Hepatocyte (in vitro differentiated cells): ENCODE measurements around the gene AFTPH. TPM values are rescaled to one million over a fixed set of nuclear protein-coding genes. Genes with fewer than 3 reads are reported as not detected.

Experiments used
- DNase-seq: peaks from one replicate; pipeline ENCODE4 v3.0.0-alpha.2; 2016; ENCODE audit warnings: low spot score
- H2AFZ ChIP-seq: fragments of 200-600 bp; sonication (generic); 2 replicates; pipeline ENCODE4 v1.6.0; 2016; ENCODE audit warnings: antibody characterized with exemption, mild to moderate bottlenecking
- H3K27ac ChIP-seq: fragments of 200-600 bp; sonication (generic); 2 replicates; pipeline ENCODE4 v1.5.1; 2016; ENCODE audit warnings: mild to moderate bottlenecking
- H3K27me3 ChIP-seq: fragments of 200-600 bp; sonication (generic); 2 replicates; pipeline ENCODE4 v1.6.1; 2016
- H3K36me3 ChIP-seq: fragments of 200-600 bp; sonication (generic); replicated peaks from 2 replicates; pipeline ENCODE4 v1.5.1; 2016; ENCODE audit warnings: low read depth; ENCODE audit not compliant: insufficient read depth
- H3K4me1 ChIP-seq: fragments of 200-600 bp; sonication (generic); 2 replicates; pipeline ENCODE4 v1.5.1; 2016; ENCODE audit warnings: mild to moderate bottlenecking, moderate library complexity; ENCODE audit not compliant: insufficient read depth
- H3K4me2 ChIP-seq: fragments of 200-600 bp; sonication (generic); 2 replicates; pipeline ENCODE4 v1.6.0; 2016
- H3K4me3 ChIP-seq: fragments of 200-600 bp; sonication (generic); 2 replicates; pipeline ENCODE4 v1.5.1; 2016; ENCODE audit warnings: mild to moderate bottlenecking
- H3K79me2 ChIP-seq: fragments of 200-600 bp; sonication (generic); 2 replicates; pipeline ENCODE4 v1.6.0; 2017; ENCODE audit warnings: mild to moderate bottlenecking
- H3K9me2 ChIP-seq: fragments of 200-600 bp; sonication (generic); replicated peaks from 2 replicates; pipeline ENCODE4 v1.6.0; 2017; ENCODE audit warnings: mild to moderate bottlenecking; ENCODE audit not compliant: insufficient read depth
- H3K9me3 ChIP-seq: fragments of 200-600 bp; sonication (generic); 2 replicates; pipeline ENCODE4 v1.5.1; 2016; ENCODE audit warnings: low read depth, mild to moderate bottlenecking
- H4K20me1 ChIP-seq: fragments of 200-600 bp; sonication (generic); 2 replicates; pipeline ENCODE4 v1.6.0; 2016; ENCODE audit warnings: mild to moderate bottlenecking; ENCODE audit not compliant: insufficient read depth, poor library complexity, severe bottlenecking
- CTCF ChIP-seq: fragments of 200-600 bp; sonication (generic); IDR thresholded peaks from 2 replicates; pipeline ENCODE4 v1.5.1; 2016; ENCODE audit warnings: antibody characterized with exemption, mild to moderate bottlenecking; ENCODE audit not compliant: poor library complexity
- EZH2 ChIP-seq: fragments of 200-600 bp; sonication (generic); IDR thresholded peaks from 2 replicates; pipeline ENCODE4 v1.6.1; 2016; ENCODE audit warnings: antibody characterized with exemption, mild to moderate bottlenecking, borderline replicate concordance
- EZH2phosphoT487 ChIP-seq: fragments of 200-600 bp; sonication (generic); IDR thresholded peaks from one replicate; pipeline ENCODE4 v1.6.1; 2018; ENCODE audit warnings: antibody characterized with exemption, mild to moderate bottlenecking, low read depth, moderate library complexity; ENCODE audit not compliant: unreplicated experiment, severe bottlenecking
- WGBS: methylation state at CpG from one replicate; pipeline ENCODE4 v1.1.6; 2016; ENCODE audit warnings: low lambda C conversion rate; ENCODE audit errors: missing lambda C conversion rate; 5-methylcytosine and 5-hydroxymethylcytosine counted together
- polyA plus RNA-seq: library from polyadenylated mRNA; unstranded; fragments of >200 nt; fragmentation: Nextera tagmentation; extraction: Ambion mirVana; gene quantifications from 2 replicates; pipeline ENCODE4 v1.2.1, GENCODE V29; 2016
- total RNA-seq: library from RNA; depleted of rRNA; stranded (reverse); fragments of >200 nt; gene quantifications from 2 replicates; pipeline ENCODE4 v1.2.3, GENCODE V29; 2014

The AFTPH gene
- total and polyA plus RNA-seq, 2 experiments from 2014 or later = 11.8 to 50.9 TPM

GRCh38 chr2:64622443-64623241, 98.5 kb downstream of the AFTPH start:
- DNase-seq = no peak
- Histone ChIP-seq H3K27me3 (no peaks in the 10 kb centered on the region), H3K27ac (no peak overlapping the region), H3K4me1 (peaks cover 12% of the 10 kb centered on the region), H3K9me2 (no peaks in the 10 kb centered on the region), H4K20me1 (no peaks in the 10 kb centered on the region), H3K4me2 (no peak overlapping the region), H3K4me3 (no peak overlapping the region), H3K79me2 (no peaks in the 10 kb centered on the region), H2AFZ (no peak overlapping the region), H3K36me3 (no peaks in the 10 kb centered on the region), H3K9me3 (no peaks in the 10 kb centered on the region)
- 80% methylated on average over 13 of the region's 13 CpGs for WGBS
- no peak for TF ChIP-seq CTCF

DNA sequence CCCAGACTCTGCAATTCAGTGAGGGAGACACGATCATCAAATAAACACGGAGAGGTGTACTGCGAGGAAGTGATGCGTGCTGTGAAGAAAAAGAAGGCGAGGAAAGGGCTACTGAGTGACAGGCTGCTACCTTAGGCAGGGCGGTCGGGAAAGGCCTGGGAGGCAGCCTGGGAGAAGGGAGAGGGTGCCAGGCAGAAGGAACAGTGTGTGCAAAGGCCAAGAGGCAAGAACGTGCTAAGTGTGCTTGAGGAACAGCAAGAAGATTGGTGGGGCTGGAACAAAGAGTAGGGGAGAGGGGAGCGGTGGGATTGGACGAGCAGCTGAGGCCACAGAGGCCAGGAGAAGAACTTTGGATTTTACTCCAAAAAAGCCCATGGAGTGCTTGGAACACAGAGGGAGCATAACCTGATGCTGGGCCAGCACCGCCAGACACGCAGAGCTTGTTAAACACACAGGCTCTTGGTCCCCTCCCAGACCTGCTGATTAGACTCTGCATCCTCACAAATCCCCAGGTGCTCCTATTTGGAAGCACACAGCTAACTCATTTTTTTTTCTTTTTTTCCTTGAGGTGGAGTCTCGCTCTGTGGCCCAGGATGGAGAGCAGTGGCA, 99.2 kb downstream of the AFTPH start:
- H3K79me2 ChIP-seq = no peaks in the 10 kb centered on the region
- H3K36me3 ChIP-seq = no peaks in the 10 kb centered on the region
- 79% methylated on average over 13 of the region's 13 CpGs for whole genome bisulfite sequencing
- DNase-seq = no peak
- no peaks in the 10 kb centered on the region for H4K20me1 ChIP-seq
- no peak overlapping the region for H3K27ac ChIP-seq
- peaks cover 7% of the 10 kb centered on the region for H3K4me1 ChIP-seq
- H3K9me3 ChIP-seq = no peaks in the 10 kb centered on the region
- no peak overlapping the region for H2AFZ ChIP-seq
- no peak for TF ChIP-seq EZH2phosphoT487
- TF ChIP-seq EZH2 = no peak
- no peak for TF ChIP-seq CTCF
- no peaks in the 10 kb centered on the region for H3K27me3 ChIP-seq
- no peaks in the 10 kb centered on the region for H3K9me2 ChIP-seq
- H3K4me3 ChIP-seq = no peak overlapping the region
- no peak overlapping the region for H3K4me2 ChIP-seq

GRCh38 chr2:64624108-64624610, 100.0 kb downstream of the AFTPH start:
- H3K27me3 ChIP-seq = no peaks in the 10 kb centered on the region
- no peak overlapping the region for H3K27ac ChIP-seq
- no peak overlapping the region for H3K4me3 ChIP-seq
- no peak overlapping the region for H3K4me2 ChIP-seq
- no peaks in the 10 kb centered on the region for H3K9me2 ChIP-seq
- H2AFZ ChIP-seq = no peak overlapping the region
- TF ChIP-seq CTCF = no peak
- no peak for TF ChIP-seq EZH2
- TF ChIP-seq EZH2phosphoT487 = no peak
- H3K9me3 ChIP-seq = no peaks in the 10 kb centered on the region
- DNase-seq = no peak
- no peaks in the 10 kb centered on the region for H3K79me2 ChIP-seq
- H3K4me1 ChIP-seq = peaks cover 7% of the 10 kb centered on the region
- H4K20me1 ChIP-seq = no peaks in the 10 kb centered on the region
- 94% methylated on average over 6 of the region's 6 CpGs for WGBS
- no peaks in the 10 kb centered on the region for H3K36me3 ChIP-seq
